ENCODE results near the gene C2CD5.

GRCh38 chr12:22414742-22415141, 129.6 kb downstream of the C2CD5 start:
- TF ChIP-seq, protein P1, sequence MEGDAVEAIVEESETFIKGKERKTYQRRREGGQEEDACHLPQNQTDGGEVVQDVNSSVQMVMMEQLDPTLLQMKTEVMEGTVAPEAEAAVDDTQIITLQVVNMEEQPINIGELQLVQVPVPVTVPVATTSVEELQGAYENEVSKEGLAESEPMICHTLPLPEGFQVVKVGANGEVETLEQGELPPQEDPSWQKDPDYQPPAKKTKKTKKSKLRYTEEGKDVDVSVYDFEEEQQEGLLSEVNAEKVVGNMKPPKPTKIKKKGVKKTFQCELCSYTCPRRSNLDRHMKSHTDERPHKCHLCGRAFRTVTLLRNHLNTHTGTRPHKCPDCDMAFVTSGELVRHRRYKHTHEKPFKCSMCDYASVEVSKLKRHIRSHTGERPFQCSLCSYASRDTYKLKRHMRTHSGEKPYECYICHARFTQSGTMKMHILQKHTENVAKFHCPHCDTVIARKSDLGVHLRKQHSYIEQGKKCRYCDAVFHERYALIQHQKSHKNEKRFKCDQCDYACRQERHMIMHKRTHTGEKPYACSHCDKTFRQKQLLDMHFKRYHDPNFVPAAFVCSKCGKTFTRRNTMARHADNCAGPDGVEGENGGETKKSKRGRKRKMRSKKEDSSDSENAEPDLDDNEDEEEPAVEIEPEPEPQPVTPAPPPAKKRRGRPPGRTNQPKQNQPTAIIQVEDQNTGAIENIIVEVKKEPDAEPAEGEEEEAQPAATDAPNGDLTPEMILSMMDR (IDR thresholded peaks at IDR 0.05) = no peak
- TF ChIP-seq REST (IDR thresholded peaks at IDR 0.05; ENCODE audit: insufficient read depth in 1 of 2, low read depth in 2 of 2, low read length in 1 of 2) = no peak
- no peak for TF ChIP-seq SIN3A (IDR thresholded peaks at IDR 0.05; ENCODE audit: borderline replicate concordance, insufficient read depth, low read depth, low read length)
